OCI-LY3 (cell line): ENCODE data around the gene DCUN1D2.

ENCODE experiments used
- CTCF ChIP-seq: fragments of 200-600, 300-600 bp; sonication (generic); IDR thresholded peaks from 2 replicates; pipeline ENCODE4 v1.5.1; 2014; ENCODE audit warnings: antibody characterized with exemption, low read length, low read depth
- EZH2phosphoT487 ChIP-seq: fragments of 200-600 bp; shearing (Covaris generic); IDR thresholded peaks from 2 replicates; pipeline ENCODE4 v1.6.1; 2018; ENCODE audit warnings: antibody characterized with exemption, mixed run types, low read depth

GRCh38 chr13:113428871-113429607 is 61.5 kb downstream of the DCUN1D2 start:
- TF ChIP-seq CTCF (no peak), EZH2phosphoT487 (no peak)
